Left lobe of liver (tissue), 2 donors: Measurements from ENCODE around the gene SMPD4. TPM values are rescaled to one million over a fixed set of nuclear protein-coding genes. Genes with fewer than 3 reads are reported as not detected.
A peak's percentile ranks its signal among the peaks of the same experiment; 100 is the strongest.
"Not testable (repeated sequence)": the region's sequence is repeated elsewhere in the genome, so short reads cannot be mapped to it uniquely, and the experiment has no call there.

Experiments
- ATAC-seq: fragments of 200-7000 bp; cut with Tn5 transposase; one replicate; pipeline ENCODE4 v1.9.1; 2020; ENCODE audit warnings: mild to moderate bottlenecking, moderate library complexity
- DNase-seq: peaks from one replicate; pipeline ENCODE4 v3.0.0-alpha.2; 2020; ENCODE audit warnings: low spot score
- total RNA-seq: library from RNA; stranded (reverse); gene quantifications from one replicate; pipeline ENCODE4 v1.2.1, GENCODE V29; 2021
- donor health status: DM: no; HTN: no; CAD: no; lungs with moderate emphysema.
- donor health status: DM: no; HTN: yes; CAD: no.

SMPD4 gene
- total RNA-seq, 1 donor from 2014 or later = 27.8 TPM

DNA sequence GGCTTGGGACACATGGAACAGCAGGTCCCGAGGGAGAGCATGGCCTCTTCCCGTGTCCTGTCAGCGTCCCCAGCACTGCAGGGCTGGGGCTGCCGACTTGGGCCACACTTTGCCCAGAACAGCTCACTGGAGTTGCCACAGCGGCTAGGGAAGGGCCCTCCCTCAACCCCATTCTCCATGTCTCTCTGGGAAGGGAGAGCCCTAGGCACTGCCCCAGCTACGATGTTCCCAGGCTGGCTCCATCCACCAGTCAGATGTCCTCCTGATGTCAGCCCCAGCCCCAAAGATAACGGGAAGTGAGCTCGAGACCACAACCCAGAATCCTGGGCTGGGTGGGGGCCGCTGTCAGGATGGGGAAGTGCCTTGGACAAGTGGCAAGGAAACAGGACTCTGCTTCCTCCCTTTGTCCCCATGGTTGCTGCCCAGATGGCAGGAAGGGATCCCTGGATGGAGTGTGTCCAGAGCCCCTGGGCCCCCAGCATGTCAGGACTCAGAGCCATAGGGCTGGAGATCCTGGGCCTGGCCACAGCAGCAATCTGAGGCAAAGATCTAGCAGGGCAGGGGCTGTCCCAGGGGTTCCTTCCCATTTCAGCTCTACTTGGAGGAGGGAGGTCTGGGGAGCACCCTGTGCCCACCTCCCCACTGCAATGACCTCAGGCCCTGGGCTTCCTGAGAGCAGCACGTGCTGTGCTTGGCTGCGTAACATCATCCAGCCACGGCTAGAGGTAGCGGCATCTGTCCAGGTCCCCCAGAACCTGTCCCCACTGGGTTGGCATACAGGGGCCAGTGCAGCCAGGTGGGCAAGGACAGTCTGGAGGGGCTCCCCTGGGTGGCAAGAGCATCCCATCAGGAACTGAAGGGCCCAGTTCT, 38.8 kb downstream of the SMPD4 start:
- not testable (repeated sequence) for ATAC-seq
- DNase-seq = peak; percentile 26

DNA sequence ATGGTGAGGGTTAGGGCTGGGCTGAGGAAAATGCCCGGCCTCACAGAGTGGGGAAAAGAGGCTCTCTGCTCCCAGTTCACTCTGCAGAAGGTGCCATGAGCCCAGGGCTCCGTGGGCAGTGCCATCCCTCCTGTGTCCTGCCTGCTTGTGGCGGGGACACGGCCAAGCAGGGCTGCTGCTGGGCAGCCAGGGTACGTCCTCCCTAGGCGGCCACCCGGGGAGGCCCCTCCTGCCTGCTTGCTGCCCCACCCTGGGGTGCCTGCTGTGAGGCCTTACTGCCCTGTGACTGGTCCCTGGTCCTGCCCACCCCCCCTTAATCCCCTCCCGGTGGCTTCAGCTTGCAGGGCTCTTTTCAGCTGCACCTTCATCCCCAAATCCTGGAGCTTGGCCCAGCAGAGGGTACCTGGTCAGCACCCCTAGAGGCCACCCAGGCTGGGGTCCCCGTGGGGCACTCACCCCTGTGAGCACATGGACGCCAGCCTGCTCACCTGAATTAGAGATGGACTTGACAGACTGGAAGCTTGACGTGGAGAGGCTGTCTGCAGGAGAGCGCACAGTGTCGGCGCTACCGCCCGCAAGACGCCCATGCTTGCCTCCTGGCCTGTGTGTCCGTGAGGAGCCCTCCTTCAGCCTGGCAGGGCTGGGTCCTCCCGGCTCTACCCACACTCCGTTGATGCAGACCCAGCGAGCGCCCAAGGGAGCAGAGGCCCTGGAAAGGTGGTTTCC, 39.6 kb downstream of the SMPD4 start:
- ATAC-seq = not testable (repeated sequence)
- DNase-seq = peak; percentile 18

DNA sequence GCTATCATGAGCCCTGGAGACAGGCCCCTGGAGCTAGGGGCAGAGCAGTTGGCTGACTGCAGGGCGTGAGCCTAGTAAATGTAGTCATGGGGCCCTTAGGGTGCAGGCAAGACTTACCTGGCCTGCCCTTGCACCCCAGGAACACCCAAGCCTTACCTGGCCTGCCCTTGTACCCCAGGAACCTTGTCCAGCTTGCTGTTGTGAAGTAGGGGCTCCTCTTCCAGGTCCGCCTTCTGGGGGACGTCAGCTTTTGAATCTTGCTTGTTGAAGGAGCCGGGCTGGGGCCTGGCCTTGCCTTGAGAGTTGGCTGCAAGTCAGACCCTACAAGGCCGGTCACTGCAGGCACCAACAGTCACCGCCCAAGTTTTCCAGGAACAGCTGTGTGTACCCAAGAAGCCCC, 40.4 kb downstream of the SMPD4 start:
- not testable (repeated sequence) for ATAC-seq
- DNase-seq = peak; percentile 11

DNA sequence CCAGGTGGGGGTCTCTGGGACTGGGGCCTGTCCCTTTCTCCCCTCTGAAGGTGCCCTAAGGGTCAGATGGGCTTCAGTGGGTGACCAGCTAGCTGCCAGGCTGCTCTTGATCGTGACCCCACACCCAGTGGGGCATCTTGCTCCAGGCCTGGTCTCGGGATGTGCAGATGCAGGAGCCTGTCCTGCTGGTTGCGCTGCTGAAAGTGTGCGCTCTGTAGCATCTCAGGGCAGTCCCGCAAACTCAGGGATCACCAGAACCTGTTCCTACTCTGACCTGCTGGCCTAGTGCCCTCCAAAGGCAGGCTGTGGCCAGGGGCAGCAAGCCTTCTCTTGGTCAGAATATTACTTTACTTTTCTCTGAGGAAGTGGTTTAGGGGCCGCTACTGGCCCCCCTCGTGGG, 40.9 kb downstream of the SMPD4 start:
- DNase-seq = peak; percentile 29
- ATAC-seq = not testable (repeated sequence)

DNA sequence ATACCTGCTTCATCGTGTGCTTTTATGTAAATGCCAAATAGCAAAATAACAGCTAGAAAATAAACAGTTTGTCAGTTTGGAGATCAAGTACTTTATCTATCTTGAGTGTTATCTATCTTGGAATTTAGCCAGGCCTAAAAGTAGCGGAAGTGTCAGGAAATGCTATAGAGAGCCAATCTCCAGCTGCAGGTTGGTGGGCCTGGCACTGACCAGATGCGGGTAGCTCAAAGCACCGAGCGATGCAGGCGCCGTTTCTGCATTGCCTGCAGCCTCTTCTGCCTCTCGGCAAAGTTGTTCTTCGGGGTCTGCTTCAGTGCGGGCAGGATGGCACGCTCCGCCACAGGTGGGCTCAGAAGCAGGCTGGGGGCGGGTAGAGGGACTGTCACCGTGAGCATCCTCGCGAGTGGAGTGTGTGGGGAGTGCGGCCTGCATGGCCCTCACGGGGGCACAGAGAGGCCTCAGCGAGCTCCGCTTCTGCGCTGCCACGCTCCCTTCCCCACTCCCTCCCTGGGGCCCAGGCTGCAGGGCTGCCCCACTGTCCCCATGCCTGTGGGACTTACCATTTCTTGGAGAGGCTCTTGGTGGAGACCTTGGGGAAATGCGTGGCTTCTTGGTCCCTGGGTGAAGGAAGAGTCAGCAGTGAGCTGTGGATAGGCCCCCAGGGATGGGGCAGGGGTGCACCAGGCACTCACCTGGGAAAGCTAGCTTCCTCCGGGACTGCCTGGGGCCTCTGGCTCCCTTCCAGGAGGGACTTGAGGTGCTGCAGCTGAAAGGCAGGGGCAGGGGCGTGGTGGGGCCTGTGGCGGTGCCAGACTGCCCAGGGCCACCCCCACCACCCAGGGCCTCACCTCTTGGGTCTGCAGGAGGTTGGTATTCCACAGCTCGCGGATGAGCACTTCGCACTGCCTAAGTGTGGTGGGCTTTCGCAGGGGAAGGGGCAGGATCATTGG, 41.8 kb downstream of the SMPD4 start:
- DNase-seq = peak; percentile 21
- not testable (repeated sequence) for ATAC-seq

DNA sequence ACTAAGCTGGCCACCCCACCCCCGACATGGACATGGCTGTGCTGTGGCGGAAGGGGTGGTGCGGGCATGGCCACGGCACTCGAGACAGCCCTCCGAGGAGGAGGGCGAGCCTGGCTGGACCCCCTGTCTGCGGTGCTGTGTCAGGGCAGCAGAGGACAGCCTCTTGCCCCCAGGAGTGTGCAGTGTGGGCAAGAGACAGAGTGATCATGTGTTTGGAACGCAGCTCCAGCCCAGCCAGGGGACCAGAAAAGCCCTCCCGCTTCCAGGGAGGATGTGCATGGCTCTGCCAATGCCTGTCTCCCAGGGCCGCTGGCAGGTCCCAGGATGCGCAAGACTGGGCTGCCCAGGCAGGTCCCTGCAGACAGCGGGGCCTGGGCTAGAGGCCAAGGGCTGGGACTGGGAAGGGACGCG, 42.6 kb downstream of the SMPD4 start:
- peak; percentile 35 for DNase-seq

DNA sequence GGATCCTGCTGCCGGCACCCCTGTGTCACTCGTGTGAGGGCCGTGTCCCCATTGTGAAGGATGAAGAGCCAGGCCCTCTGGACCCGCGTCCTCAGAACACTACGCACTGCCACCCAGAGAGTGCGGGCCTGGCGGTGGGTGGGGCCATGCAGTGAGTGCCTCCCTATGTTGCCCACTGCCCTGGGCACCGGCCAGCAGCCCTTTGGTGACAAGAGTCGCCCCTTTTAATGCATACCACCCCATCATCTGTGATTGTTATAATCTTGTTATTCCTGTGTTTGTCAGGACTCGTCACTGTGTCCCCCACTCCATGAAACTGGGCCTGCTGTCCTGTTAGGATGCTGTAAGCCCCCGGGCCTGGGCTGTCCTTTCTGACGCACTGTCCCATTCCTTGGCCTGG, 43.1 kb downstream of the SMPD4 start:
- DNase-seq = peak; percentile 22
- ATAC-seq = not testable (repeated sequence)

More for the DNA sequence above, 42.6 kb downstream of the SMPD4 start:
- not testable (repeated sequence) for ATAC-seq

DNA sequence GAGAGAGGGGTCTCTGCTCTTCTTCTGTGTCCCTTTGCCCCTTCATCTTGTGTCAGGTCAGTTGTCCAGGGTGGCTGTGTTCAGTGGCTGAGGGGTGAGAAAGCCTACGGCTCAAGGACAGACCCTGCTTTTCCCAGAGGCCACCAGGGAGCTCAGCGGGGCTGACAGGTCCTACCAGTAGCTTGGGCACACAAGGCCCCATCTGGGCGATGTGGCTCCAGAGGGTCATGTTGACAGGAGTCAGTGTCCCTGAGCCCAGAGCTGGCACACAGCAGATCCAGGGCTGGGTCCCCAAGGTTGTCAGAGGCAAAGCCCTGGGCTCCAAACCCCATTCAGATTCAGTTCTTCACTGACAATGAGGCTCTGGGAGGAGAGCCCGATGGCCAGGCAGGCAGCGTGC, 44.3 kb downstream of the SMPD4 start:
- ATAC-seq = not testable (repeated sequence)
- DNase-seq = peak; percentile 21

DNA sequence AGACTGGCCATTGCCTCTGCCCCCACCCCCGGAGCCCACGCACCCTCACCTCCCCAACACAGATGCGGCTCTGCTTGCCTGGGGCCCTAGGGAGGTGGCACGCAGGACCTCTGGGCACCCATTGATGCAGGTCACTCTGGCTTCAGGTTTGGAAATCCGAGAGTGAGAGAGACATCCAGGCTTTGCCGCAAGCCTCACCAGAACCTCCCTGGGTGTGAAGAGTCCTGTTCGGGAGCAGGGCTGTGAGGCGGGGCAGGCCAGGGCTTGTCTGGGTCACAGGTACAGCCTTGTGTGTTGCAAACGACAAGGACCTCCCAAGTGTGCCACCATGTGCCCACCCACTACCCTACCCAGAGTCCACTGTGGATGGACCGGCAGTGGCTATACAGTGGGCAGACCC, 44.9 kb downstream of the SMPD4 start:
- not testable (repeated sequence) for ATAC-seq
- peak; percentile 12 for DNase-seq

DNA sequence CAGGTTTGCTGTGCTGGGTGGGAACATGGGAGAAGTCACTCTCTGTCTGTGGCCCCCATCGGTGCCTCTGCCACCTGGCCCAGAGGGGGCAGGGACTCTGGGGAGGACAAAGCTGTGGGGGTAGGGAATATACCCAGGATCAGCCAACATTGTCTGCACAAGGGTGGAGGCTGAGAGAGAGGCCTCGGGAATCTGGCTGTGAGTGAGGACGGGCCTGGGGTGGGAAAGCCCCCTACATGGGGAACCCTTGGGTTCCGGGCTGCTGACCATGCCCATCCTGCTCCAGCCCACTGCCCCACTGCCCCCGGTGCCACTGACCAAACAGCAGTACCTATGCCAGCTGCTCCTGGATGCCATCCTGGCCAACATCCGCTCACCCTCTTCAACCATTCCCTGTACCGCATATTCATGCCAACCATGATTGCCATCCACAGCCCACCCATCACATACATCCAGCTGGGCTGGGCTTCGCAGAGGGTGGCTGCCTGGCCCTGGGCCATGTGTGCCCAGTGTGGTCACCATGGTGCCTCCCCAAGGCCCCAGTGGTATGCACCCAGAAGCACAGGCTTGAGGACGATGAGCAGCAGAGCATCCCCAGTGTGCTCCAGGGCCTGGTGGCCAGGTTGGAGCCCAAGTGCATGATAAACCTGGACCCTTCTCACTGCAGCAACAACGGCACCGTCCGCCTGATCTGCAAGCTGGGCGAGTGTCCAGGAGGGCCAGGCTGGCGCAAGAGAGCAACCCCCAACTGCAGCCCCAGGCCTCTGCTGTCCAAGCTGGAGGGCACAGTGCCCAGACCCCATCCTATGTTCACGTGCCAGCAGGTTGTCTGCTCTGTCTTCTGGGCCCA, 45.5 kb downstream of the SMPD4 start:
- DNase-seq = peak; percentile 37
- ATAC-seq = no peak

DNA sequence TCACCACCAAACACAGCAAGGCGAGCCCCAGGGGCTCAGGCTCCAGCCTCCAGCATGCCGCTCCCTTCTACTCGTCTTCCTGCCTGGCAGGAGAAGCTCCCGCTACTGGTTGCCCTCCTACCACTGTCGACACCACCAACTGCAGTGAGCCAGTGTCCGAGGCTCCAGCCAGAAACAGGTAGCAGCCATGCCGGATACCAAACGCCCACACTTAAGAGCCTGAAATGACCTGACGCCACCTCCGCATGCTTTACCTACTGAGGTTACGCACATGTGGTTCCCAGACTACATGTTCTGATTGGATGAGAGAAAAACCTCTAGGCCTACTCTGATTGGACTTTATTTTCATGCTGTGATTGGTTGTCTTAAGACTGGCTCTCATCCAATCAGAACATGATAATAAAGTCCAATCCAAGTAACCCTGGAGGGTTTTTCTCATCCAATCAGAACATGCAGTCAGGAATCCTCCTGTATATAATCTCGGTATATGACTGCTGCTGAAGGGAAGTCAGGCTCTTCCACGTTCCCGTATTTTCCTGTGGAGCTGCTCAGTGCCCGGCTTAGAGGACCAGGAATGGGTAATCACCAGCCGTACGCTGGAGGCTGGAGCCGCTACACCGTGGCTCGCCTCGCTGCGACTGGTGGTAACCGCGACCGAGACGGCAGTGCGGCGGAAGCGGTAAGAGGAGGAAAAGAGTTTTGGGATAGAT, 52.1 kb downstream of the SMPD4 start, which contains the start of gene POTEF:
POTEF (minus strand) TSS at position 103 of the 710 bp plus-strand sequence. CDS start 8,707 bp downstream, outside the sequence.
- DNase-seq, ATAC-seq: not testable (repeated sequence)

DNA sequence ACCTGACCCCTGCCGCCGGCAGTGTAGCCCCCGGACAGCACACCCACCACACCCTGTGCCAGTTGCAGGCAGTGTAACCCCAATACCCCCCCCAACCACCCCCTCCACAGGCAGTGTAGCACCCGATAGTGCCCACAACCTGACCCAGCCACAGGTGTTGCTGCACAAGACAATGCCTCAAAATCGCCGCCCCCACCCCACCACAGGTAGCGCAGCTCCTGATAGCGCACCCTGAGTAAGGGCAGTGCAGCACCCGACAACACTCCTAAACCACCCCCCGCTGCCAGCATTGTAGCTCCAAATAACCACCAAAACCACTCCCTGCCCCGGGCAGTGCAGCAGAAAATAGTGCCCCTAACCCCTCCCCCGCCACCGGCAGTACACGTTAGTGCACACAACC, 52.9 kb downstream of the SMPD4 start:
- ATAC-seq, DNase-seq: not testable (repeated sequence)

DNA sequence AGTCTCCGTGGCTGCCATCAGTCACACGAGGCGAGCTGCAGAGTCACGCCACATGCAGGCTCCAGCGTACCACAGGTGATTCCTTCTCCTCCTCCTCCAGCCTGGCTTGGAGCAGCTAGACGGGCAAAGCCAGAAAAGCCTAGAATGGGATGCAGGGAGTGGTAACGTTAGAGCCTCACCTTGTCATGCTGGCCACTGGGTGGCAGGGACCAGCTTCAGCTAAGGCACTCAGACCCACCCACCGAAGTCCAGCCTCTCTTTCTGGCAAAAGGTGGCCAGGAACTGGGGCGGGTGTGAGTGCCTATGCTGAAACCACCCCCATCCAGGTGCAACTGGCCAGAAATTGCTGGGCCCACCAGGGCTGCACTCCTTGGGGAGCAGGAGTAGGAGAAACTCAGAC, 53.7 kb downstream of the SMPD4 start:
- not testable (repeated sequence) for ATAC-seq, DNase-seq

DNA sequence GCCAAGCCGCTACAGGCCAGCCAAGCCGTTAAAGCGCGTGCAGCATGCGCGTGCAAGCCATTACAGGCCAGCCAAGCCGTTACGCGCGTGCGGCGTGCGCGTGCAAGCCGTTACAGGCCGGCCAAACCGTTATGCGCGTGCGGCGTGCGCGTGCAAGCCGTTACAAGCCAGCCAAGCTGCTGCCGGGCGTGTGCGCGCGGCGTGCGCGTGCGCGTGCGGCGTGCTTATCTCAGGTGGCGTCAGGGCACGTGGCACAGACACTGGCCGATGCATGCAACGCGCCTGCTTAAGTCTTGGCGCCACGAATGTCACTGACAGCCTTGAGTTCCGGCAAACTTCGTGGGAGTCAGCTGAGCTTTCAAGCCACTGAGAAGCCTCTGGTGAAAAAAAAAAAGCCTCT, 60.5 kb downstream of the SMPD4 start:
- DNase-seq, ATAC-seq: not testable (repeated sequence)

DNA sequence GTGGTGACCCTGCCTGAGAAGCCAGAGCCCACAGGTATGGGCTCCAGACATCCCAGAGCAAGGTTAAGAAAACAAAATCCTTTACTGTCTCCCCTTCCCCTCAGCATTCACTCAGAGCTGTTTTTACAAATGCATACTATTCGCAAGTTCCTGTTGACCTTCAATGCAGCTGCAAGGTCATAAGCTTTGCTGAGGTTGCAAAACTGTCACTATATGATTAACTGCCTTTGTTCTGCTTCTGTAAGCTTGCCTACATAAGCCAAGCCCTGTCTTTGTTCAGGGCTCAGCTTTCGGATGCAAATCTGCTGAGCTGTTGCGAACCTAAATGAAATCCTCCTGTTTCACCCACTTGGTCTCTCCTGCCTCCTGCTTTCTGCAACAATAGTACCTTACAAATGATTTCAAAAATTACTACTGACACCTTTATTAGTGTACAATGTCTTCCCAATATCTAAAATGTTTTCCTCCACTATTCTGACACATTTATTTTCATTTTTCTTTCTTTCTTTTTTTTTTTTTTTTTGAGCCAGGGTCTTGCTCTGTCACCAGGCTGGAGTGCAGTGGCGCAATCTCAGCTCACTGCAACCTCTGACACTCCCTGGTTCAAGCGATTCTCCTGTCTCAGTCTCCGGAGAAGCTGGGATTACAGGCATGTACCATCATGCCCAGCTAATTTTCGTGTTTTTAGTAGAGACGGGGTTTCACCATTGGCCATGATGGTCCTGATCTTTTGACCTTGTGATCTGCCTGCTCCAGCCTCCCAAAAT, 78.6 kb downstream of the SMPD4 start:
- not testable (repeated sequence) for DNase-seq

More for the DNA sequence above, 78.6 kb downstream of the SMPD4 start:
- not testable (repeated sequence) for ATAC-seq
